Esophagus muscularis mucosa (tissue), 4 donors: ENCODE results near the gene RAB11FIP5. TPM values are rescaled to one million over a fixed set of nuclear protein-coding genes. Genes with fewer than 3 reads are reported as not detected.
"Not testable (repeated sequence)": the region's sequence is repeated elsewhere in the genome, so short reads cannot be mapped to it uniquely, and the experiment has no call there.

Experiments used
- DNase-seq: peaks from one replicate; pipeline ENCODE4 v3.0.0-alpha.2; 2017; ENCODE audit errors: extremely low spot score
- H3K27ac ChIP-seq, 4 donors: fragments of 200-600 bp; sonication (generic); replicated peaks in 1 of 4; 1 replicate in 3 of 4; 2 replicates in 1 of 4; pipeline ENCODE4 v1.5.1; 2016 to 2019; ENCODE audit warnings: mild to moderate bottlenecking in 1 of 4
- H3K27me3 ChIP-seq, 4 donors: fragments of 200-600 bp; sonication (generic); one replicate each; pipeline versions ENCODE4 v1.5.1 to v1.6.0; 2016 to 2019
- H3K36me3 ChIP-seq, 4 donors: fragments of 200-600 bp; sonication (generic); one replicate each; pipeline ENCODE4 v1.5.1; 2016 to 2019
- H3K4me1 ChIP-seq, 4 donors: fragments of 200-600 bp; sonication (generic); one replicate each; pipeline ENCODE4 v1.5.1; 2016 to 2019
- H3K4me3 ChIP-seq, 4 donors: fragments of 200-600 bp; sonication (generic); 1 replicate in 2 of 4; 2 replicates in 2 of 4; pipeline ENCODE4 v1.5.1; 2016 to 2019; ENCODE audit warnings: mild to moderate bottlenecking in 4 of 4, moderate library complexity in 1 of 4
- H3K9me3 ChIP-seq, 4 donors: fragments of 200-600 bp; sonication (generic); 1 replicate in 3 of 4; 2 replicates in 1 of 4; pipeline ENCODE4 v1.5.1; 2016 to 2019
- CTCF ChIP-seq, 3 experiments: fragments of 200-600 bp in 2 of 3; fragments of 450-650 bp in 1 of 3; sonication (generic) in 2 of 3; IDR thresholded peaks; one replicate each; pipeline ENCODE4 v1.5.1; 2017 to 2019; ENCODE audit warnings: antibody characterized with exemption in 3 of 3, mild to moderate bottlenecking in 2 of 3, moderate library complexity in 1 of 3
- EP300 ChIP-seq: sonication (generic); formaldehyde crosslinking; IDR thresholded peaks from one replicate; pipeline ENCODE4 v1.6.1; 2017; ENCODE audit warnings: antibody characterized with exemption
- POLR2A ChIP-seq: fragments of 450-650 bp; IDR thresholded peaks from one replicate; pipeline ENCODE4 v1.6.1; 2017; ENCODE audit warnings: antibody characterized with exemption, moderate library complexity, mild to moderate bottlenecking, low read depth
- POLR2AphosphoS5 ChIP-seq, 2 donors: sonication (generic); formaldehyde crosslinking; IDR thresholded peaks; one replicate each; pipeline ENCODE4 v1.6.1; 2017; ENCODE audit warnings: antibody characterized with exemption in 2 of 2
- WGBS: methylation state at CpG from one replicate; pipeline ENCODE4 v1.1.5; 2018; 5-methylcytosine and 5-hydroxymethylcytosine counted together
- intact Hi-C: fragments of 100-400 bp; cut with DNase I; formaldehyde crosslinking; loops from one replicate; pipeline ENCODE4 v1.15.1; 2023
- total RNA-seq, 4 donors: library from RNA; depleted of rRNA; stranded (reverse); fragments of >200 nt; gene quantifications; one replicate each; pipeline versions ENCODE4 v1.1.0 to v1.2.1, GENCODE V29; 2016

Gene RAB11FIP5
- total RNA-seq, 4 donors from 2014 or later, result 17.0 to 46.4 (median 38.4) TPM

- WGBS, result 90% methylated on average over 6 of the region's 6 CpGs
- Histone ChIP-seq H3K27ac (no peak overlapping the region), H3K9me3 (no peaks in the 10 kb centered on the region), H3K36me3 (no peaks in the 10 kb centered on the region), H3K4me1 (no peaks in the 10 kb centered on the region), H3K4me3 (no peak overlapping the region), H3K27me3 (no peaks in the 10 kb centered on the region)
- DNase-seq, result peak; percentile 70
- intact Hi-C loops, result no loop called here
- TF ChIP-seq POLR2A, result no peak
These were observed 16.2 kb upstream of the RAB11FIP5 start for GRCh38 chr2:73128841-73129535.

- no peaks in the 10 kb centered on the region for H3K36me3 ChIP-seq
- H3K9me3 ChIP-seq, result no peaks in the 10 kb centered on the region
- intact Hi-C loops, result no loop called here
- DNase-seq, result no peak
- H3K27me3 ChIP-seq, result peaks cover 0 to 5% (median 0%) of the 10 kb centered on the region in 4 donors
- no peaks in the 10 kb centered on the region for H3K4me1 ChIP-seq
- no peak overlapping the region for H3K4me3 ChIP-seq
- H3K27ac ChIP-seq, result no peak overlapping the region
- no peak for TF ChIP-seq EP300
- 38% methylated on average over 1 of the region's 1 CpG for WGBS
These were observed 9.8 kb upstream of the RAB11FIP5 start for GRCh38 chr2:73122536-73122935.

GRCh38 chr2:73119611-73120239, 7.0 kb upstream of the RAB11FIP5 start:
- H3K36me3 ChIP-seq, intact Hi-C loops, H3K4me3 ChIP-seq, H3K4me1 ChIP-seq, H3K9me3 ChIP-seq, H3K27me3 ChIP-seq, H3K27ac ChIP-seq, DNase-seq: not testable (repeated sequence)
- 80% methylated on average over 11 of the region's 11 CpGs for WGBS

- intact Hi-C loops, result no loop called here
These were observed 4.7 kb upstream of the RAB11FIP5 start for GRCh38 chr2:73117441-73117840.

GRCh38 chr2:73116182-73116960, 3.6 kb upstream of the RAB11FIP5 start:
- 76% methylated on average over 8 of the region's 8 CpGs for WGBS
- H3K4me3 ChIP-seq, result no peak overlapping the region
- no peaks in the 10 kb centered on the region for H3K9me3 ChIP-seq

More at GRCh38 chr2:73117441-73117840, 4.7 kb upstream of the RAB11FIP5 start:
- Histone ChIP-seq H3K36me3 (no peaks in the 10 kb centered on the region), H3K9me3 (no peaks in the 10 kb centered on the region), H3K27ac (no peak overlapping the region), H3K4me1 (peaks cover 0 to 6% (median 3%) of the 10 kb centered on the region in 4 donors), H3K4me3 (no peak overlapping the region), H3K27me3 (peaks cover 0 to 3% (median 0%) of the 10 kb centered on the region in 4 donors)
- no peak for TF ChIP-seq POLR2A
- TF ChIP-seq CTCF (IDR thresholded peaks at IDR 0.05), result no peak
- TF ChIP-seq POLR2AphosphoS5 (IDR thresholded peaks at IDR 0.05), result no peak
- TF ChIP-seq EP300, result no peak
- WGBS, result 88% methylated on average over 1 of the region's 1 CpG
- DNase-seq, result no peak

More at GRCh38 chr2:73116182-73116960, 3.6 kb upstream of the RAB11FIP5 start:
- no peak for DNase-seq
- no peaks in the 10 kb centered on the region for H3K36me3 ChIP-seq
- TF ChIP-seq CTCF (IDR thresholded peaks at IDR 0.05) (no peak), POLR2AphosphoS5 (IDR thresholded peaks at IDR 0.05) (no peak), POLR2A (no peak), EP300 (no peak)
- peaks cover 2 to 15% (median 12%) of the 10 kb centered on the region in 4 donors for H3K4me1 ChIP-seq
- H3K27me3 ChIP-seq, result peaks cover 0 to 3% (median 0%) of the 10 kb centered on the region in 4 donors
- intact Hi-C loops, result no loop called here
- H3K27ac ChIP-seq, result no peak overlapping the region
